HS-5 (cell line): ENCODE results near the gene DOK6.
A peak's percentile ranks its signal among the peaks of the same experiment; 100 is the strongest.

ENCODE experiments used
- DNase-seq: peaks from one replicate; pipeline ENCODE4 v3.0.0-alpha.2; 2012; ENCODE audit warnings: low read depth

Gene DOK6

GRCh38 chr18:69435000-69435399 is 34.3 kb downstream of the DOK6 start:
- DNase-seq: no peak

GRCh38 chr18:69444221-69444620 is 43.5 kb downstream of the DOK6 start:
- DNase-seq: no peak

GRCh38 chr18:69447886-69448285 is 47.2 kb downstream of the DOK6 start:
- no peak for DNase-seq

GRCh38 chr18:69455125-69455524 is 54.4 kb downstream of the DOK6 start:
- no peak for DNase-seq

GRCh38 chr18:69469444-69469919 is 68.8 kb downstream of the DOK6 start:
- no peak for DNase-seq

- no peak for DNase-seq
Measured at GRCh38 chr18:69480460-69480859, 79.8 kb downstream of the DOK6 start.

GRCh38 chr18:69483574-69483973 is 82.9 kb downstream of the DOK6 start:
- no peak for DNase-seq

- DNase-seq: no peak
Measured at GRCh38 chr18:69484699-69485396, 84.2 kb downstream of the DOK6 start.

GRCh38 chr18:69487488-69488394 is 87.1 kb downstream of the DOK6 start:
- no peak for DNase-seq

GRCh38 chr18:69490072-69490471 is 89.4 kb downstream of the DOK6 start:
- DNase-seq: no peak

- DNase-seq: peak; percentile 56
Measured at GRCh38 chr18:69490813-69491212, 90.1 kb downstream of the DOK6 start.

- DNase-seq: no peak
Measured at GRCh38 chr18:69491576-69491975, 90.9 kb downstream of the DOK6 start.

GRCh38 chr18:69492861-69493260 is 92.2 kb downstream of the DOK6 start:
- no peak for DNase-seq

- no peak for DNase-seq
Measured at GRCh38 chr18:69494841-69495240, 94.2 kb downstream of the DOK6 start.

- DNase-seq: no peak
Measured at GRCh38 chr18:69495338-69495737, 94.7 kb downstream of the DOK6 start.

- no peak for DNase-seq
Measured at GRCh38 chr18:69495841-69496533, 95.3 kb downstream of the DOK6 start.

GRCh38 chr18:69518989-69519388 is 118.3 kb downstream of the DOK6 start:
- peak; percentile 11 for DNase-seq

GRCh38 chr18:69523582-69523981 is 122.9 kb downstream of the DOK6 start:
- no peak for DNase-seq

GRCh38 chr18:69528435-69528834 is 127.7 kb downstream of the DOK6 start:
- DNase-seq: no peak

- no peak for DNase-seq
Measured at GRCh38 chr18:69529151-69529550, 128.5 kb downstream of the DOK6 start.

GRCh38 chr18:69531973-69532372 is 131.3 kb downstream of the DOK6 start:
- DNase-seq: no peak

GRCh38 chr18:69537183-69537582 is 136.5 kb downstream of the DOK6 start:
- no peak for DNase-seq

GRCh38 chr18:69538849-69539248 is 138.2 kb downstream of the DOK6 start:
- DNase-seq: no peak
